HUDEP-2 (cell line): Measurements from ENCODE around the gene ZFR.
"Not testable (repeated sequence)": the region's sequence is repeated elsewhere in the genome, so short reads cannot be mapped to it uniquely, and the experiment has no call there.

Experiments
- DNase-seq, 76 experiments: peaks; one replicate each; lab custom pipeline; 2025; ENCODE audit not compliant: unreplicated experiment in 76 of 76; lab: John Stamatoyannopoulos, UW

The ZFR gene

DNA sequence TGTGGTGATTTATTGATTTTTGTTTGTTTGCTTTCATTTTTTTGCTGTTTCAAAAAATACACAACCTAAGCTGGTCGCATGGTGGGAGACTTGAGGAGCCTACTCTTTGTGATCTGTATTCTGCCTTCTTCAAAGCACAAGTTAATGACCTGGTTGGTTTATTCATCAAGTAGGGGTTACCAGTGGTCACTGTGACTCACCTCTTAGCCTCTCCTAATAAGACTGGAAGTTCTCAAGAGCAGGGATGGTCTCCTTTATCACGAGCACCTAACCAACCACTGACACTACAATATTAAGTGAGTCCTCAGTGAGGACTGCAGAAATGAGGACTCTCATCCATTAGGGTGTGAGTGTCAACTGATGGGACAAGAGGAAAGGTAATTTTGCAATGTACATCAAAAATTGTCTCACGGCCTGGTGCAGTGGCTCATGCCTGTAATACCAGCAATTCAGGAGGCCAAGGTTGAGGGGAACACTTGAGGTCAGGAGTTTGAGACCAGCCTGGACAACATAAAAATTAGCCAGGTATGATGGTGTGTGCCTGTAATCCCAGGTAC, 118.2 kb downstream of the ZFR start:
- no peak for DNase-seq

DNA sequence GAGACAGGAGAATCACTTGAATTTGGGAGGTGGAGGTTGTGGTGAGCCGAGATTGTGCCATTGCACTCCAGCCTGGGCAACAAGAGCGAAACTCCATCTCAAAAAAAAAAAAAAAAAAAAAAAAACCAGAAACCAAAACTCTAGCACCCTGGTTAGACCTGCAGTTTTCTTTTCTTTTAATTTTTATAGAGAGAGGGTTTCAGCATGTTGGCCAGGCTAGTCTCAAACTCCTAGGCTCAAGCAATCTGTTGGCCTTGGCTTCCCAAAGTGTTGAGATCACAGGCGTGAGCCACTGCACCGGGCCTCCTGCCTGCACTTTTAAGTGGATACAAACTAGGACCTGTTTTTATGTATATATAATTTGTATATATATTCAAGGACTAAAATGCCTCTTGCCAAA, 118.9 kb downstream of the ZFR start:
- no peak for DNase-seq

GRCh38 chr5:32325062-32325461, 119.5 kb downstream of the ZFR start:
- DNase-seq = no peak

DNA sequence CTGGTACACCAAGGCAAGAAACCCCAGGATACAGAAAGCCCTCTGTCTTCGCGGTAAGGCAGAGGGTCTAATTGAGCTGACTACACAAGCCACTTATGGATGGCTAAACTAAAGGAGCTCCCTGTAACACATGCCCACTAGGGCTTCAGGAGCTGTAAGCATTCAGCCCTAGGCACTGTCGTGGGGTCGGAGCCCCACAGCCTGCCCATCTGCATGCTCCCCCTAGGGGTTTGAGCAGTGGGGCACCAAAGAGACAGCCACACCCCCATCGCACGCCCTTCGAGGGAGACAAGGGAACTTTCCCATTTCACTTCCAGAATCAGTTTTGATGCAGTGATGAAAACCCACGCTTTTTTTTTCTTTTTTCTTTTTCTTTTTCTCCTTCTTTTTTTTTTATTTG, 120.8 kb downstream of the ZFR start:
- no peak for DNase-seq

GRCh38 chr5:32322882-32323281, 121.7 kb downstream of the ZFR start:
- no peak for DNase-seq

- not testable (repeated sequence) for DNase-seq
Observed at GRCh38 chr5:32321787-32322186, 122.8 kb downstream of the ZFR start.

GRCh38 chr5:32320576-32320975, 124.0 kb downstream of the ZFR start:
- no peak for DNase-seq

GRCh38 chr5:32319926-32320543, 124.5 kb downstream of the ZFR start:
- no peak for DNase-seq

DNA sequence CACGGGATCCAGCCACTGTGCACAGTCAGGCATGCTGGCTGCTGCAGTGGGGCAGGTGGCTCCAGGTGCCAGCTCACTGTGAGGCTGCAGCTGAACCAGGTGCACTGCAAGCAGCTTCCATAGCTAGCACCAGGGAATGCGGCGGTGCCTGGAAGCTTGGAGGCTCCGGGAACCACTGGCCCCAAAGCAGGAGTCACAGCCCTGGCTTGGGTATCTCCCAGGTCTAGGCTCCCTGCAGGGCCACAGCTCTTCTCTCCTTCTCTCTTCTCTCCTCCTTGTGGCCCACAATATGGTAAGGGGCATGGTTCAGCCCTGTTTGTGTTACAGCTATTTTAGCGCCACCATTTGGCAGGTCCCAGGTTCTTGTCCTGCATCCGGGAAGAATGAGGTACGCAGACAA, 125.1 kb downstream of the ZFR start:
- DNase-seq = peak in 1 of 76 experiments; percentile 18

DNA sequence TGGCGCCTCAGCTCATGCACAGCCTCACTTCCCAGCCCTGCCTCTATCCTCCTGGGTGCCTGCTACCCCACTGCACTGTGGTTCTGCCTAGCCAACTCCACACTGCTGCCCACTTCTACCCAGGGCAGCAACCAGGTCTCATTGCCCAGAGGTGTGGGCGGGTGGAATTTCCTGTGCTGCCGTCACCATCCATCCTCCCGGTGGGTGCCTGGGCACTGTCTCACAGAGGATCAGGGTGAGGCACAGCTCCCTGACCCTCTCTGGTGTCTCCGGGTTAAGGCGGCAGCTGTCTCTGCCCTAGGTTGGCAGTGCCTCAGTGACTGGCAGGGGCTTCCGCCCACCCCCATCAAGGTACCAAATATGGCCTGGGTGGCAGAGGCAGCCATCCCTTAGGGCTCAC, 127.5 kb downstream of the ZFR start:
- no peak for DNase-seq

DNA sequence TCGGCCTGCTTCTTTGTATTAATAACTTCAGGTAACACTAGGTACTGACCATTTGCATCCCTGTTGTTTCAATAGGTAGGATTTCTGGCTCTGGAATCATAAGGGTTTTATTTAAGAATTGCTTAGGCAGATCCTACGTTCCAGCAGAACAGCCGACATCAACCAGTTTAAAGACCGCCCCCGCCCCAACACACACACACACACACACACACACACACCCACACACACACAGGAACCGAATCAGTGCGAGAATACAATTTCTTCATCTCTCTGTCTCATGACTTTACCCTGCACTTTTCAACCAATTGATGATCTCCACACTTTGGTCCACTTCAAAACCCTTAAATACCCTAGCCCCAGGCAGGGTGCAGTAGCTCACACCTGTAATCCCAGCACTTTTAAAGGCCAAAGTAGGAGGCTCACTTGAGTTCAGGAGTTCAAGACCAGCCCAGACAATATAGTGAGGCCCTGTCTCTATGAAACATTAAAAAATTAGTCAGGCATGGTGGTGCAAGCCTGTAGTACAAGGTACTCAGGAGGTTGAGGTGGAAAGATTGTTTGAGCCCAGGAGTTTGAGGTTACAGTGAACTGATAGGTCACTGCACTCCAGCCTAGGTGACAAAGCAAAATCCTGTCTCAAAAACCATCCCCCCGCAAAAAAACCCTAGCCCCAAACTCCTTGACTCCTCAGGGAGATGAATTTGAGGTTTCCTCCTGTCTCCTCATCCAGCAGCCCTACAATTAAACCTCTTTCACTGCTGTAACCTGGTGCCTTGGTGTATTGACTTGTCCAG, 129.1 kb downstream of the ZFR start:
- no peak for DNase-seq

- no peak for DNase-seq
Observed at GRCh38 chr5:32314658-32315057, 129.9 kb downstream of the ZFR start.

DNA sequence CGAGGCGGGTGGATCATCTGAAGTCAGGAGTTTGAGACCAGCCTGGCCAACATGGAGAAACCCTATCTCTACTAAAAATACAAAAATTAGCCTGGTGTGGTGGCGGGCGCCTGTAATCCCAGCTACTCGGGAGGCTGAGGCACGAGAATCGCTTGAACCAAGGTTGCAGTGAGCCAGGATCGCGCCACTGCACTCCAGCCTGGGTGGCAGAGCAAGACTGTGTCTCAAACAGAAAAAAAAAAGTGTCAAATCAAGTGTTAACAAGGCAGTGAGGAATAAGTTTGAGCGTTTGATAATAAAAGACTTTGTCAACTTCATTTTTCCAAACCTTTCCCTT, 130.4 kb downstream of the ZFR start:
- DNase-seq = not testable (repeated sequence)

- peak in 75 of 76 experiments; percentile 62 to 99 (median 98) for DNase-seq
Observed at GRCh38 chr5:32312595-32313332, 131.8 kb downstream of the ZFR start, which contains the start of gene MTMR12. MTMR12 (minus strand) TSS chr5:32312939; CDS start chr5:32312838, 101 bp downstream.

DNA sequence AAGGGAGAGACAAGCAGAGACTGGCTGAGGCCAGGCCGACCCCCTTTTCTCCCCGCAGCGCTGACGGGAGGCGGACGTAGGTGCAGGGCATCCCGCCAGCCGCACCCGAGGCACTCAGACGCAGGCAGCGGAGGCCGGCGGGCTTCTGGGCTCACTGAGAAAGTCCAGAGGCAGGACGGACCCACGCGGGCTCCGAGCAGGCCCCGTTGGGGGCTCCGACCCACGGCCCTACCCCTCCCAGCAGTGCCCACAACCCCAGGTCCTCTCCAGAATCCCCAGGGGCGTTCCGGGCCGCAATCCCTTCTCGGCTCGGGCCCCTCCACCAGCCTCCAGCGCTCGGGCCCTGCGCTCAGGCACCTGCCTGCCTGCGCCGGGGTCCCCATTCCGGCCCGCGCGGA, 132.3 kb downstream of the ZFR start:
- peak in 57 of 76 experiments; percentile 7 to 64 (median 38) for DNase-seq

- DNase-seq = no peak
Observed at GRCh38 chr5:32311404-32312196, 132.9 kb downstream of the ZFR start.

DNA sequence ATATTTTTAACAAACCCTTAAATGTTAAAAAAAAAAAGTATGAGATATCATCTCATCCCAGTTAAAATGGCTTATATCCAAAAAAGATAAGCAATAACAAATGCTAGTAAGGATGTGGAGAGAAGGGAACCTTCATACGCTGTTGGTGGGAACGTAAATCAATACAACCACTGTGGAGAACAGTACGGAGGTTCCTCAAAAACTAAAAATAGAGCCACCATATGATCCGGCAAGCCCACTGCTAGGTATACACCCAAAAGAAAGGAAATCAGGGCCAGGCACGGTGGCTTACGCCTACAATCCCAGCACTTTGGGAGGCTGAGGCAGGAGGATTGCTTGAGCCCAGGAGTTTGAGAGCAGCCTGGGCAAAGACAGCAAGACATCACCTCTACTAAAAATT, 134.8 kb downstream of the ZFR start:
- DNase-seq = no peak

- peak in 1 of 76 experiments; percentile 8 for DNase-seq
Observed at GRCh38 chr5:32308946-32309345, 135.6 kb downstream of the ZFR start.

- DNase-seq = no peak
Observed at GRCh38 chr5:32307769-32308194, 136.8 kb downstream of the ZFR start.

- DNase-seq = no peak
Observed at GRCh38 chr5:32304622-32305021, 139.9 kb downstream of the ZFR start.
